Smooth muscle cell (in vitro differentiated cells): ENCODE results near the gene CD300LD. TPM values are rescaled to one million over a fixed set of nuclear protein-coding genes. Genes with fewer than 3 reads are reported as not detected.

Experiments
- DNase-seq: peaks from one replicate; lab custom pipeline; 2025; ENCODE audit not compliant: unreplicated experiment; lab: John Stamatoyannopoulos, UW
- H2AFZ ChIP-seq: fragments of 200-600 bp; sonication (generic); 2 replicates; pipeline ENCODE4 v1.6.0; 2016; ENCODE audit warnings: antibody characterized with exemption, low read depth, mild to moderate bottlenecking
- H3F3A ChIP-seq: fragments of 200-600 bp; sonication (generic); 2 replicates; pipeline ENCODE4 v1.6.0; 2017; ENCODE audit warnings: antibody characterized with exemption, low read depth
- H3K27ac ChIP-seq: fragments of 200-600 bp; sonication (generic); 2 replicates; pipeline ENCODE4 v1.5.1; 2016; ENCODE audit warnings: low read depth, mild to moderate bottlenecking
- H3K27me3 ChIP-seq: fragments of 200-600 bp; sonication (generic); 2 replicates; pipeline ENCODE4 v1.6.1; 2016; ENCODE audit warnings: low read depth, mild to moderate bottlenecking
- H3K36me3 ChIP-seq: fragments of 200-600 bp; sonication (generic); 2 replicates; pipeline ENCODE4 v1.5.1; 2016; ENCODE audit warnings: low read depth
- H3K4me1 ChIP-seq: fragments of 200-600 bp; sonication (generic); 2 replicates; pipeline ENCODE4 v1.5.1; 2016; ENCODE audit warnings: low read depth
- H3K4me2 ChIP-seq: fragments of 200-600 bp; sonication (generic); 2 replicates; pipeline ENCODE4 v1.6.0; 2016; ENCODE audit warnings: mild to moderate bottlenecking
- H3K4me3 ChIP-seq: fragments of 200-600 bp; sonication (generic); 2 replicates; pipeline ENCODE4 v1.5.1; 2016; ENCODE audit warnings: mild to moderate bottlenecking
- H3K79me2 ChIP-seq: fragments of 200-600 bp; sonication (generic); 2 replicates; pipeline ENCODE4 v1.6.0; 2016; ENCODE audit warnings: low read depth, mild to moderate bottlenecking
- H3K9ac ChIP-seq: fragments of 200-600 bp; sonication (generic); 2 replicates; pipeline ENCODE4 v1.6.0; 2016; ENCODE audit warnings: low read depth
- H3K9me3 ChIP-seq: fragments of 200-600 bp; sonication (generic); replicated peaks from 2 replicates; pipeline ENCODE4 v1.5.1; 2016; ENCODE audit warnings: low read depth
- H4K20me1 ChIP-seq: fragments of 200-600 bp; sonication (generic); 2 replicates; pipeline ENCODE4 v1.6.0; 2016; ENCODE audit warnings: low read depth
- WGBS: methylation state at CpG from one replicate; pipeline ENCODE4 v1.1.7; 2016; ENCODE audit warnings: low lambda C conversion rate; 5-methylcytosine and 5-hydroxymethylcytosine counted together
- polyA plus RNA-seq: library from polyadenylated mRNA; unstranded; fragments of >200 nt; fragmentation: Nextera tagmentation; extraction: Ambion mirVana; gene quantifications from 2 replicates; pipeline ENCODE4 v1.2.1, GENCODE V29; 2016
- total RNA-seq: library from RNA; depleted of rRNA; stranded (reverse); fragments of >200 nt; gene quantifications from 2 replicates; pipeline ENCODE4 v1.2.3, GENCODE V29; 2014
- TF ChIP-seq, protein P1 (sequence below): fragments of 200-600 bp; sonication (generic); IDR thresholded peaks from 2 replicates; pipeline ENCODE4 v1.5.1; 2017; ENCODE audit warnings: borderline replicate concordance, mild to moderate bottlenecking, antibody characterized with exemption; ENCODE audit not compliant: insufficient read depth, poor library complexity, severe bottlenecking

Gene CD300LD
- not detected in 2 replicates for total RNA-seq
- not detected in 2 replicates for polyA plus RNA-seq

DNA sequence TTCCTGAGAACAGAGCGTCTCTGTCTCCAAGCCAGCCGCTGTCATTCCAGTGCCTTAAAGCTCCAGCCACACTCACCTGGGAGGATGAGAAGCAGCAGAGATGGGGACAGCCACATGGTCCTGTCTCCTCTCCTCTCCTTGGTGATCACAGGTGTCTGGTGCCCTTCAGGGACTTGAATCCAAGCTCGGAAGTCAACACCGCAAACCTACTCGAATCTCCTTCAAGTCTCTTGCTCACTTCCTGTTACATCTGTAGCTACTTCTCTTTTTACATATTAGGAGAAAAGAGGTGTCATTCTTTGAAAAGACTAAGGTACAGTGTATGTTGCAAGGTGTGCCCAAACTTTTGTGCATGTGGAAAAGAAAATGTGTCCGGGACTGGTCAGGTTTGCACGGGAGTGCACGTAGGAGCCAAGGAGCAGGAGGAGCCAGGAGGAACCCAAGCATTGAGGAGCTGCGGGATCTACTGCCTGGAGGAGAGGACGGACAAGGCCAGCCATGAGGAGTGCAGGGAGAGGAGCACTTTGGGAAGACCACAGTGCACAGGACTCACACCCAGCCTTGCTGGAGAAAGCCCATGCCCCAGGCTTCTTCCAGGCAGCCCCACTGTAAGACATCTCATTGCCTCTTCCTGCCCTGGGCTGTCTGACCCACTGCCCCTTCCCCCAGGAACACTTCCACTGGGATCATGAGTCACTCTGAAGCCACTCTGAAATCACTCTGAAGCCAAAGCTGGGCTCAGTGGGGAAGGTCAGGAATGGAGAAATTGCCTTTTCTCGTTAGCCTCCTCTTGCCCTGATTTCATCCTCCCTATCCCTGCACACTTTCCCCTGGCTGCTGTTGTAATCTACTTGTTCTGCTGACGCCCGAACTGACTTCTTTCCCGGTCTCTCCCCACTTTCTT, at the start of gene CD300LD:
CD300LD (minus strand) TSS at position 197 of the 904 bp plus-strand sequence; CDS start at position 116, 81 bp downstream.
- H3K79me2 ChIP-seq, result no peaks in the 10 kb centered on the region
- H3K4me3 ChIP-seq, result no peak within 1 kb of the TSS
- H3K27me3 ChIP-seq, result no peaks in the 10 kb centered on the region
- H4K20me1 ChIP-seq, result no peaks in the 10 kb centered on the region
- H3K9me3 ChIP-seq, result no peaks in the 10 kb centered on the region
- peak within 1 kb of the TSS; percentile 60 for H3K4me2 ChIP-seq
- DNase-seq, result no peak
- H3K9ac ChIP-seq, result no peak within 1 kb of the TSS
- H3F3A ChIP-seq, result no peaks in the 10 kb centered on the region
- WGBS, result 73% methylated on average over 14 of the region's 14 CpGs
- TF ChIP-seq, protein P1, sequence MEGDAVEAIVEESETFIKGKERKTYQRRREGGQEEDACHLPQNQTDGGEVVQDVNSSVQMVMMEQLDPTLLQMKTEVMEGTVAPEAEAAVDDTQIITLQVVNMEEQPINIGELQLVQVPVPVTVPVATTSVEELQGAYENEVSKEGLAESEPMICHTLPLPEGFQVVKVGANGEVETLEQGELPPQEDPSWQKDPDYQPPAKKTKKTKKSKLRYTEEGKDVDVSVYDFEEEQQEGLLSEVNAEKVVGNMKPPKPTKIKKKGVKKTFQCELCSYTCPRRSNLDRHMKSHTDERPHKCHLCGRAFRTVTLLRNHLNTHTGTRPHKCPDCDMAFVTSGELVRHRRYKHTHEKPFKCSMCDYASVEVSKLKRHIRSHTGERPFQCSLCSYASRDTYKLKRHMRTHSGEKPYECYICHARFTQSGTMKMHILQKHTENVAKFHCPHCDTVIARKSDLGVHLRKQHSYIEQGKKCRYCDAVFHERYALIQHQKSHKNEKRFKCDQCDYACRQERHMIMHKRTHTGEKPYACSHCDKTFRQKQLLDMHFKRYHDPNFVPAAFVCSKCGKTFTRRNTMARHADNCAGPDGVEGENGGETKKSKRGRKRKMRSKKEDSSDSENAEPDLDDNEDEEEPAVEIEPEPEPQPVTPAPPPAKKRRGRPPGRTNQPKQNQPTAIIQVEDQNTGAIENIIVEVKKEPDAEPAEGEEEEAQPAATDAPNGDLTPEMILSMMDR, result no peak
- H2AFZ ChIP-seq, result peak within 1 kb of the TSS; percentile 52
- H3K27ac ChIP-seq, result peak within 1 kb of the TSS; percentile 42
- H3K36me3 ChIP-seq, result no peaks in the 10 kb centered on the region
- H3K4me1 ChIP-seq, result no peaks in the 10 kb centered on the region

DNA sequence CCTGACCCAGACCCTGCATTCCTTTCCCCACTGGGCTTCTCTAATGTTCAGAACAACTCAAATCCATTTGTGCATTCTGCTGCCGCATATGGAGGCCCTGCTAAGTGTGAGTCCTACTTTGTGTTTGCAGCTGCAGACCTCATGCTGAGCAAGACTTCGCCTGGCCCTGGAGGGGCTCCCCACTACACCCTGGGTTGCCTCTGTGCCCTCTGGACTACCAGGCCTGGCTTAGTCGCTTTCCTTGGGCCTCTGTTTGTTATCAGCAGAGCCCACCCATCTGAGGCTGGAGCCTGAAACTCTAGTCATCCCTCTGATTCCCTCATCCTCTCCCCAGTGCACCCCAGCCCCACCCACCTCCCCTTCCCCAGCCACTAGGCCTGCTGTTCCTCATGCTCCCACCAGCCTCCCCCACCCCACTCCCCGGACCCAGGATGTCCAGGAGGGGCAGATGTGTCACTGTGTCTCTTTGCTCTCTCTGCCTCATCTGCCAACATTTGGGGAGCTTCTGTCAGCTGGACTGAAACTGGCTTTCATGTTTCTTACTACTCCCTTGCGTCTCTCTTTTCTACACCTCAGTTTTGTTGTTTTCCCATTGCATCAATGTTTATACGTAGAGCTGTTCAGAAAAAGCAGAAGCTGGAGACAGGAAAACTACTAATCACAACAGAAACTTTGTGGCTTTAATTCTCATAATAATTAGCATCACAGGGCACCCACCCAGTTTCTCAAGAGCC, 49.3 kb upstream of the CD300LD start:
- Histone ChIP-seq H3K27ac (no peak overlapping the region), H3K27me3 (peaks cover 6% of the 10 kb centered on the region), H3K36me3 (no peaks in the 10 kb centered on the region), H3K4me3 (no peak overlapping the region), H3K4me1 (peaks cover under 1% of the 10 kb centered on the region), H2AFZ (no peak overlapping the region), H3K9me3 (no peaks in the 10 kb centered on the region), H3F3A (no peaks in the 10 kb centered on the region), H4K20me1 (no peaks in the 10 kb centered on the region), H3K4me2 (no peak overlapping the region), H3K79me2 (no peaks in the 10 kb centered on the region), H3K9ac (no peak overlapping the region)
- no peak for DNase-seq
- TF ChIP-seq, protein P1, result no peak
- WGBS, result 84% methylated on average over 6 of the region's 6 CpGs

DNA sequence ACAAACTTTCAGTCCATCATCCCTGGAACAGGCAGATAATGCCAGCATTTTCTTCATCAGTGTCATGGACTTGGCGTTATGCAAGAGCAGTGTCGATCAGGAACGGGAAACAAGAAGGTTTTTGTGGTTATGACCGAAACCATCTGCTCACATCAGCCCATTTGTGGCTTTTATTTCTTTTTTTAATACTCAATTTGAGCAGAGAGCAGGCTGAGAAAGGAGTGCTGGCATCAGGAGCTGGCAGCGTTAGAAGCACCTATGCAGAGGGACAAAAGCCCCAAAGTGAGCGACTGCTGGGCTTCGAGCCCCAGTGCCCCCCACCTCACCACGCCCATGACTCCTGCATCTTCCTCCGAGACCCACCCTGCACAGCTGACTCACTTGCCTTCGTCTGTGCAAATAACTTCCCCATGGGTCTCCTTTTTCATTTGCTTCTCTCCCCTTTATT, 47.6 kb upstream of the CD300LD start:
- Histone ChIP-seq H4K20me1 (no peaks in the 10 kb centered on the region), H3K4me3 (no peak overlapping the region), H3F3A (no peaks in the 10 kb centered on the region), H3K9me3 (no peaks in the 10 kb centered on the region), H2AFZ (no peak overlapping the region), H3K79me2 (no peaks in the 10 kb centered on the region), H3K27me3 (peaks cover 6% of the 10 kb centered on the region), H3K36me3 (no peaks in the 10 kb centered on the region), H3K27ac (no peak overlapping the region), H3K9ac (no peak overlapping the region), H3K4me2 (no peak overlapping the region), H3K4me1 (peaks cover 14% of the 10 kb centered on the region)
- WGBS, result 75% methylated on average over 10 of the region's 10 CpGs
- DNase-seq, result no peak
- TF ChIP-seq, protein P1, result no peak
